GM19193 (cell line): Measurements from ENCODE around the gene SNX6.

Experiments
- POLR2A ChIP-seq: IDR thresholded peaks from 4 replicates; pipeline ENCODE4 v1.6.1; 2011; ENCODE audit not compliant: insufficient read depth, insufficient read length; ENCODE audit errors: extremely low read depth

Gene SNX6

GRCh38 chr14:34646570-34647255, 16.8 kb upstream of the SNX6 start:
- no peak for TF ChIP-seq POLR2A

GRCh38 chr14:34643361-34643760, 13.4 kb upstream of the SNX6 start:
- TF ChIP-seq POLR2A: no peak

- no peak for TF ChIP-seq POLR2A
Measured at GRCh38 chr14:34642595-34642994, 12.6 kb upstream of the SNX6 start.

GRCh38 chr14:34640826-34641225, 10.9 kb upstream of the SNX6 start:
- no peak for TF ChIP-seq POLR2A

GRCh38 chr14:34633742-34634141, 3.8 kb upstream of the SNX6 start:
- TF ChIP-seq POLR2A: no peak

GRCh38 chr14:34632411-34632978, 2.5 kb upstream of the SNX6 start:
- no peak for TF ChIP-seq POLR2A

GRCh38 chr14:34629344-34629656, 648 bp downstream of the SNX6 start:
- TF ChIP-seq POLR2A: no peak

GRCh38 chr14:34628681-34629135, 1.2 kb downstream of the SNX6 start:
- no peak for TF ChIP-seq POLR2A

- TF ChIP-seq POLR2A: no peak
Measured at GRCh38 chr14:34623506-34623905, 6.4 kb downstream of the SNX6 start.

GRCh38 chr14:34620839-34621238, 9.1 kb downstream of the SNX6 start:
- TF ChIP-seq POLR2A: no peak

GRCh38 chr14:34620115-34620514, 9.8 kb downstream of the SNX6 start:
- no peak for TF ChIP-seq POLR2A

- no peak for TF ChIP-seq POLR2A
Measured at GRCh38 chr14:34619471-34619870, 10.5 kb downstream of the SNX6 start.

- no peak for TF ChIP-seq POLR2A
Measured at GRCh38 chr14:34616360-34616759, 13.6 kb downstream of the SNX6 start.

GRCh38 chr14:34615507-34615906, 14.4 kb downstream of the SNX6 start:
- no peak for TF ChIP-seq POLR2A

GRCh38 chr14:34614638-34615037, 15.3 kb downstream of the SNX6 start:
- TF ChIP-seq POLR2A: no peak

GRCh38 chr14:34610101-34610500, 19.8 kb downstream of the SNX6 start:
- no peak for TF ChIP-seq POLR2A

- TF ChIP-seq POLR2A: no peak
Measured at GRCh38 chr14:34605461-34605860, 24.5 kb downstream of the SNX6 start.
